ENCODE measurements around the gene DYRK1A.

GRCh38 chr21:37474342-37474741 lies 107.8 kb downstream of the DYRK1A start:
- TF ChIP-seq POLR2AphosphoS5 (IDR thresholded peaks at IDR 0.05) = no peak
- TF ChIP-seq EZH2 (IDR thresholded peaks at IDR 0.05; ENCODE audit: borderline replicate concordance, insufficient read depth, low read length, poor library complexity, severe bottlenecking) = no peak
- TF ChIP-seq REST (IDR thresholded peaks at IDR 0.05; ENCODE audit: borderline replicate concordance) = no peak
- TF ChIP-seq CTCF (IDR thresholded peaks at IDR 0.05; ENCODE audit: poor library complexity, severe bottlenecking) = no peak
- no peak for TF ChIP-seq EP300 (conservative IDR thresholded peaks at IDR 0.05; ENCODE audit: poor library complexity, severe bottlenecking)
- TF ChIP-seq RAD21 (conservative IDR thresholded peaks at IDR 0.05) = no peak
